ENCODE measurements around the gene KMT2B. TPM values are rescaled to one million over a fixed set of nuclear protein-coding genes. Genes with fewer than 3 reads are reported as not detected.

KMT2B gene
- total RNA-seq, 2 donors from 2014 or later = 32.3 to 89.5 TPM

DNA sequence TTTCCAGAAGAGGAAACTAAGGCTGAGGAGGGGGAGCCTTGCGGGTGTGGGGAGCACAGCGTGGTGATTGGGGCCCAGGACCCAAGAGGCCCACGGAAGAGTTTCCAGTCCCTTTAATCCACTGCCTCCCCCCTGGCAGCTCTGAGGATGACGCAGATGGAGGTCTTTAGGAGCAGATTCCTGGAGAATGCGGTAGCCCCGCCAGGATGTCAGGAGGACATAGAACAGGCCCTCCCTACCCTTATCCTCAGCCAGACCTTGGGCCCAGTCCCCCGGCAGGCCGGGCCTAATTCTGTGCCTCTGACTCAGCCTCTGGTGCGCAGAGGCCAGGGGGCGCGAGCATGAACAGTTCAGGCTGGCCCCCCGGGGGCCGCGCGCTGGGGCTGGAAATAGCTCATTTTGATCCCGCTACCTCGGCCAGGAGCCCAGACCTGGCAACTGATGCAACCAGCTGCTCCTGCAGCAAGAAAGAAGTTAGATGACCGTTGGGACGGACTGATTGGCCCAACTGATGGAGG is 39.5 kb downstream of the KMT2B start:
- WGBS = 8% methylated on average over 19 of the region's 19 CpGs
- Histone ChIP-seq H3K9me3 (no peaks in the 10 kb centered on the region), H3K36me3 (peaks cover 0 to 17% of the 10 kb centered on the region in 2 donors), H3K27me3 (replicated peaks; ENCODE audit: insufficient read depth) (no peaks in the 10 kb centered on the region), H3K4me1 (replicated peaks) (peaks cover 6% of the 10 kb centered on the region), H3K4me3 (peak overlapping the region; percentile 69 to 97), H3K27ac (peak overlapping the region; percentile 73 to 79)
- TF ChIP-seq POLR2AphosphoS5 (IDR thresholded peaks at IDR 0.05) (no peak), POLR2A (IDR thresholded peaks at IDR 0.05) (no peak)
- TF ChIP-seq, protein P1, sequence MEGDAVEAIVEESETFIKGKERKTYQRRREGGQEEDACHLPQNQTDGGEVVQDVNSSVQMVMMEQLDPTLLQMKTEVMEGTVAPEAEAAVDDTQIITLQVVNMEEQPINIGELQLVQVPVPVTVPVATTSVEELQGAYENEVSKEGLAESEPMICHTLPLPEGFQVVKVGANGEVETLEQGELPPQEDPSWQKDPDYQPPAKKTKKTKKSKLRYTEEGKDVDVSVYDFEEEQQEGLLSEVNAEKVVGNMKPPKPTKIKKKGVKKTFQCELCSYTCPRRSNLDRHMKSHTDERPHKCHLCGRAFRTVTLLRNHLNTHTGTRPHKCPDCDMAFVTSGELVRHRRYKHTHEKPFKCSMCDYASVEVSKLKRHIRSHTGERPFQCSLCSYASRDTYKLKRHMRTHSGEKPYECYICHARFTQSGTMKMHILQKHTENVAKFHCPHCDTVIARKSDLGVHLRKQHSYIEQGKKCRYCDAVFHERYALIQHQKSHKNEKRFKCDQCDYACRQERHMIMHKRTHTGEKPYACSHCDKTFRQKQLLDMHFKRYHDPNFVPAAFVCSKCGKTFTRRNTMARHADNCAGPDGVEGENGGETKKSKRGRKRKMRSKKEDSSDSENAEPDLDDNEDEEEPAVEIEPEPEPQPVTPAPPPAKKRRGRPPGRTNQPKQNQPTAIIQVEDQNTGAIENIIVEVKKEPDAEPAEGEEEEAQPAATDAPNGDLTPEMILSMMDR (IDR thresholded peaks at IDR 0.05) = no peak
- no peak for DNase-seq (ENCODE audit: low spot score)
- intact Hi-C loops (cut with DNase I) = loop anchor here (5.0 to 10.0 kb wide), 2 partner anchors 180 to 298 kb away; partner anchors contain the start of genes LRFN3, THAP8 and WDR62

DNA sequence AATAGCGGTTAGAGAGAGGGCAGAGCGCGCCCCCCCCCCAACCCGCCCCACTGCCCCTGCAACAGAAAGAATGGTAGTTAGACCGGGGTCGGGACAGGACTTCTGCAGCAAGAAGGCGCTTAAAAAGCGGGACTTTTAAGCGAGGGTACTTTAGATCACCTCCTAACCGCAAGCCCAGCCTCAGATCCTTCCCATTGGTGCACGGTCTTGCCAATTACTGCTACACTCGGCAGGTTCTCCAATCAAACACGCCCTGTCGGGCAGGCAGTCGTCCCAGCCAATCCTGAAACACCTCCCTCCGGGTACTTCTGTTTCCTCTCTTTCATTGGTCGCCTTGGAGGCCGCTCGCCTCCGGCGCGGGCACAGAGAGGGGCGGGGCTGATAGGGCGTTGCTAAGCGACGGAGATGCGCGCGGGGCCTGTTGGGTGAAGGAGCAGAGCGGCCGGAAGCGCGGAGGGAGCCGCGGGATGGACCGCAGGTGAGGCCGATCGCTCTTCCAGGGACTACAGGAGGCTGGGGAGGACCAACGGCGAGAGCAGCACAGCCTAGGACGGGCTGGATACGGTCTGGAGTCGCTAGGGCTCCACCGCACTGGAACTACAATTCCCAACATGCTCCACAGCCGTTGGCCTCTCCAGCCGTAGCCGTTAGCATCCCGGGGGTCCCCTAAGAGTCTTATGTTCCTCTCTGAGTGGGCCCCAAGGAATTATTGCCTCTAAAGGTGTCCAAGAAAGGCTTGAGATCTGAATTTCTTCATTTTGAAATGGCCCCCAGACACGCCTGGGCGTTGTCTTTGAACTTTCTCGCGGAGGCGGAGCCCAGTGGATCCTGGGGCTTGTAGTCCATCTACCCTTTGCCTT is 40.2 kb downstream of the KMT2B start, which contains the start of gene PROSER3:
PROSER3 (plus strand) TSS at position 428 of the 860 bp plus-strand sequence; CDS start at position 468, 40 bp downstream.
- intact Hi-C loops (cut with DNase I) = loop anchor here (5.0 to 10.0 kb wide), 2 partner anchors 179 to 297 kb away; partner anchors contain the start of genes LRFN3, THAP8 and WDR62
- peaks cover 0 to 11% of the 10 kb centered on the region in 2 donors for H3K36me3 ChIP-seq

DNA sequence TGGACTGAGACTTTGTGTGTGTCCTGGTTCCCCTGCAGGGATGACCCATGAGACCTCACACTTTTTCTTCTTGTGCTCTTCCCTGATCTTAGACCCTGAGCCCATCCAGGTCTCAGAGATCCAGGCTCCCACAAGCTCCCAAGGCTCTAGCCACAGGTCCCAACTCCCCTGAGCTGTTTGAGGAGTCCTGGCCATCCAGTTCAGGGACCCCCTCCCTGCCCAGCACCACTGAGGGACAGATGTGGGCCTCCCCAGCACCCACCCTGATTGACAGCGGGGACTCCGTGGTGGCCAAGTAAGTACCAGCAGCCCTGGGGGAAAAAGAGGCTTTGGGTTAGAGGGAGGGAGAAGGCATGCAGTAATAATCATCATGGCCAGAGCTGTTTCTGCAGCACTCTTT is 41.9 kb downstream of the KMT2B start:
- DNase-seq (ENCODE audit: low spot score) = no peak
- H3K27ac ChIP-seq = no peak overlapping the region
- no peaks in the 10 kb centered on the region for H3K36me3 ChIP-seq
- no peaks in the 10 kb centered on the region for H3K27me3 ChIP-seq (replicated peaks; ENCODE audit: insufficient read depth)
- WGBS = 83% methylated on average over 2 of the region's 2 CpGs
- no peaks in the 10 kb centered on the region for H3K9me3 ChIP-seq
- no peak overlapping the region for H3K4me3 ChIP-seq
- TF ChIP-seq, protein P1 (IDR thresholded peaks at IDR 0.05) = no peak
- TF ChIP-seq POLR2AphosphoS5 (IDR thresholded peaks at IDR 0.05) (no peak), POLR2A (IDR thresholded peaks at IDR 0.05) (no peak)
- H3K4me1 ChIP-seq (replicated peaks) = peaks cover 6% of the 10 kb centered on the region
- intact Hi-C loops (cut with DNase I) = loop anchor here (5.0 to 10.0 kb wide), 2 partner anchors 178 to 295 kb away; partner anchors contain the start of genes LRFN3, THAP8 and WDR62

More for the DNA sequence above, 40.2 kb downstream of the KMT2B start, which contains the start of gene PROSER3:
- WGBS = under 1% methylated on average over 53 of the region's 53 CpGs
- Histone ChIP-seq H3K4me1 (replicated peaks) (peaks cover 6% of the 10 kb centered on the region), H3K4me3 (peak within 1 kb of the TSS; percentile 69 to 97), H3K27ac (peak within 1 kb of the TSS; percentile 88 to 93), H3K9me3 (no peaks in the 10 kb centered on the region), H3K27me3 (replicated peaks; ENCODE audit: insufficient read depth) (no peaks in the 10 kb centered on the region)
- peak; percentile 99 for DNase-seq (ENCODE audit: low spot score)
- TF ChIP-seq POLR2A (IDR thresholded peaks at IDR 0.05) (peak; percentile 72), POLR2AphosphoS5 (IDR thresholded peaks at IDR 0.05) (peak; percentile 93)
- TF ChIP-seq, protein P1 (IDR thresholded peaks at IDR 0.05) = peak in 1 of 4 experiments; percentile 18

DNA sequence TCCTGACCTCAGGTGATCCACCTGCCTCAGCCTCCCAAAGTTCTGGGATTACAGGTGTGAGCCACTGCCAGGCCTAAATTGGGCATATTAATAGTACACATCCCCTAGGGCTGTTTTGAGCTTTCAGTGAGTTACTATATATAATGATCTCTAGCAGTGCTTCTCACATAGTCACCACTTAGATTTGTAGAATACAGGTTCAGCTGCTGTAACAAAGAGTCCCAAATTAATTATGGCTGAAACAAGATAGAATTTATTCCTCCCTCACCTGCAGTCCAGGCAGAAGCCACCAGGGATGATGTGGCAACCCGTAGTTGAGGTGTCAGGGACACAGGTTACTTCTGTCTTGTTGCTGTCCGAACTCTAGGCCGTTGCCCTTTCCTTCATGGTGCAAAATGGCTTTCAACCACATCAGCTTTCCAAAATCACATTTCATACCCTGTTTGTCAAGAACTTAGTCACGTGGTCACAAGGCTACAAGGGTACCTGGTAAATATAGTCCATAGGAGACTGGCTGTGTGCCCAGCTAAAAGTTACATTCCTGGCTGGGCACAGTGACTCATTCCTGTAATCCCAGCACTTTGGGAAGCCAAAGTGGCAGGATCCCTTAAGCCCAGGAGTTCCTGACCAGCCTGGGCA is 43.0 kb downstream of the KMT2B start:
- Histone ChIP-seq H3K4me3 (no peak overlapping the region), H3K9me3 (no peaks in the 10 kb centered on the region), H3K4me1 (replicated peaks) (peaks cover 6% of the 10 kb centered on the region), H3K27me3 (replicated peaks; ENCODE audit: insufficient read depth) (no peaks in the 10 kb centered on the region), H3K36me3 (no peaks in the 10 kb centered on the region), H3K27ac (no peak overlapping the region)
- TF ChIP-seq, protein P1 (IDR thresholded peaks at IDR 0.05) = no peak
- intact Hi-C loops (cut with DNase I) = no loop called here
- WGBS = 94% methylated on average over 4 of the region's 4 CpGs
- no peak for DNase-seq (ENCODE audit: low spot score)
